HG02973 (cell line): ENCODE results near the gene ZIM2.

Experiments
- ATAC-seq: cut with Tn5 transposase; IDR thresholded peaks from one replicate; pipeline ENCODE4 v1.9.1; 2021; ENCODE audit warnings: moderate library complexity; ENCODE audit not compliant: unreplicated experiment

Gene ZIM2

GRCh38 chr19:56811480-56811879 lies 29.0 kb downstream of the ZIM2 start:
- no peak for ATAC-seq

- no peak for ATAC-seq
These were observed 30.3 kb downstream of the ZIM2 start for GRCh38 chr19:56810260-56810659.

GRCh38 chr19:56808717-56809392 lies 31.7 kb downstream of the ZIM2 start:
- no peak for ATAC-seq

- ATAC-seq: no peak
These were observed 33.9 kb downstream of the ZIM2 start for GRCh38 chr19:56806639-56807038.

GRCh38 chr19:56778351-56778750 lies 62.2 kb downstream of the ZIM2 start:
- ATAC-seq: no peak

GRCh38 chr19:56769650-56770049 lies 70.9 kb downstream of the ZIM2 start:
- no peak for ATAC-seq

GRCh38 chr19:56765137-56765536 lies 75.4 kb downstream of the ZIM2 start:
- no peak for ATAC-seq

- ATAC-seq: no peak
These were observed 76.3 kb downstream of the ZIM2 start for GRCh38 chr19:56764196-56764695.

GRCh38 chr19:56760842-56761241 lies 79.7 kb downstream of the ZIM2 start:
- ATAC-seq: no peak

GRCh38 chr19:56759531-56759930 lies 81.0 kb downstream of the ZIM2 start:
- ATAC-seq: no peak

- ATAC-seq: no peak
These were observed 89.4 kb downstream of the ZIM2 start for GRCh38 chr19:56751078-56751489.

GRCh38 chr19:56750658-56751057 lies 89.9 kb downstream of the ZIM2 start:
- ATAC-seq: no peak

GRCh38 chr19:56748378-56748777 lies 92.1 kb downstream of the ZIM2 start:
- ATAC-seq: no peak

GRCh38 chr19:56746367-56746766 lies 94.2 kb downstream of the ZIM2 start:
- ATAC-seq: no peak

GRCh38 chr19:56740501-56740900 lies 100.0 kb downstream of the ZIM2 start:
- ATAC-seq: no peak

- no peak for ATAC-seq
These were observed 104.0 kb downstream of the ZIM2 start for GRCh38 chr19:56736571-56736970.

GRCh38 chr19:56732976-56733375 lies 107.5 kb downstream of the ZIM2 start:
- no peak for ATAC-seq

- no peak for ATAC-seq
These were observed 112.8 kb downstream of the ZIM2 start for GRCh38 chr19:56727677-56728076.

- no peak for ATAC-seq
These were observed 114.6 kb downstream of the ZIM2 start for GRCh38 chr19:56725829-56726424.
